Left renal pelvis (tissue), 4 donors: Measurements from ENCODE around the gene PSTPIP2. TPM values are rescaled to one million over a fixed set of nuclear protein-coding genes. Genes with fewer than 3 reads are reported as not detected.
"Not testable (repeated sequence)": the region's sequence is repeated elsewhere in the genome, so short reads cannot be mapped to it uniquely, and the experiment has no call there.

Experiments
- DNase-seq, 4 donors: peaks; one replicate each; pipeline ENCODE4 v3.0.0-alpha.2; 2013; ENCODE audit warnings: low read depth in 4 of 4, low spot score in 3 of 4
- polyA plus RNA-seq, 4 donors: library from polyadenylated mRNA; unstranded; fragments of 120-200 nt; gene quantifications; one replicate each; pipeline ENCODE4 v1.2.1, GENCODE V29; 2013; ENCODE audit not compliant: insufficient read length in 4 of 4

Gene PSTPIP2
- polyA plus RNA-seq, 4 donors = 4.7 to 11.9 (median 10.4) TPM

DNA sequence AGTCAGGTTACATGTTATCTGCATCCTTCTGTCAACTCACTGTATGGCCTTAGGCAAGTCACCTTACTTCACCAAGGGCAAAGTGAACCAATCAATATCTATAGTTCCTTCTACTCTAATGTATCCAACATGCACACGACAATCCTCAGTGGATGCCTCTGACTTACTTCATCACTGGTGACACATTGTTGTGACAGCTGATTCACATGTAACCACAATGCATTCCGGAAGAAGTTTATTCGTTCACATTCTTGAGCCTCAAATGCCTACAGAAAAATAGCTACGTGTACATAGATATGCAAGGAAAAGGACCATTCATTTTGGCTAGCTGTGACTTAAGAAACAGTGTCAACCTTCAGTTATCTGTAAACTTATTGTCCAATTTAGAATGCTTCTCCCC, 78.6 kb downstream of the PSTPIP2 start:
- DNase-seq = no peak

GRCh38 chr18:45992527-45992926, 79.5 kb downstream of the PSTPIP2 start:
- not testable (repeated sequence) for DNase-seq

GRCh38 chr18:45991788-45992187, 80.3 kb downstream of the PSTPIP2 start:
- no peak for DNase-seq

DNA sequence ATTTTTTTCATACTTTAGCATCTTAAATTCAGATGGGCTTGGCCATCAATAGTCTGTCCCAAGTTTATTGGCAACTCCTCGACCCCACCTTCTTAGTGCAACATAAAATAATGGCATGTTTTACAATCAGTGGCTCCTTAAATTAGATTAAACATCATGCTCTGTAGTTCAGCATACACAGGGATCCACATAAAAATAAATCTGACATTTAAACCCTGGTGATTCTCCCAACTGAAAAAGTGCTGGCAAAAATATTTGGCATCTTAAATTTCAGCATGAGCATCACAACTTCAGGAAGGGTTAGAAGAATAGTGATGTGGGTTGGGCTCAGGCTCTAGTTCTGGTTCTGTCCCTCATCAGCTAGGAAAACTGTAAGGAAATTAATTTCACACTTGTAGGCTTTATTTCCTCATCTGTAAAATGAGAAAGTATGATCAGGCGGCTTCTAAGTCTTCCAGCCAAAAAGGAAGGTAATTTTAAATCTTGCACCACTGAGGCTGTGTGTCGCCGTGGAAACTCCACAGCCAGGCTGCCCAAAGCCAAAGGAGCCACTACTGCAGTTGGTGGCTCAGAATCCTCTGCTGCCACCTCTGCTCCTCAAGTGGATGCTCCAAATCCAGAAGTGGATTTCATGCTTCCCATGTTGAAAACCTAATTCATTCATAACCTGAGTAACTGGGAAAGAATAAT, 87.4 kb downstream of the PSTPIP2 start:
- no peak for DNase-seq

- DNase-seq = no peak
These were observed 90.2 kb downstream of the PSTPIP2 start for GRCh38 chr18:45981821-45982220.

GRCh38 chr18:45980229-45980628, 91.8 kb downstream of the PSTPIP2 start:
- DNase-seq = no peak

DNA sequence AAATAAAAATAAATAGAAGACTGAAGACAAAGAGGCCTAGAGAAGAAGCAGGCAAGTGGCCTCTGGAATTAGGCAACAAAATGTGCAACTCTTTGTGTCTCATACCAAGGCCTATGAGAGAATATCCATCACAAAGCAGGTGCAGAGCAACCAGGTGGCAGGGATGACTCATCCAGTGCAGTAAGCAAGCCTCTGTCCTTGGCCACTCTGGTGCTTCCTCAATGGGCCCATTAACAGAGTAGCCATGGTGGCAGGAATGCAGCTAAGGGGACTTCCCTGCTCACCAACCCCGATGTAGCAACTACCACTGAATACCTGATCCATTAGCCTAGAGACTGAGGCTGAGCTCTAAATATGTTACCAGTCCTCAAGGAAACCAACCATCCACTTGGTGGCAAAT, 94.0 kb downstream of the PSTPIP2 start:
- DNase-seq = no peak

- no peak for DNase-seq
These were observed 95.1 kb downstream of the PSTPIP2 start for GRCh38 chr18:45976974-45977373.

DNA sequence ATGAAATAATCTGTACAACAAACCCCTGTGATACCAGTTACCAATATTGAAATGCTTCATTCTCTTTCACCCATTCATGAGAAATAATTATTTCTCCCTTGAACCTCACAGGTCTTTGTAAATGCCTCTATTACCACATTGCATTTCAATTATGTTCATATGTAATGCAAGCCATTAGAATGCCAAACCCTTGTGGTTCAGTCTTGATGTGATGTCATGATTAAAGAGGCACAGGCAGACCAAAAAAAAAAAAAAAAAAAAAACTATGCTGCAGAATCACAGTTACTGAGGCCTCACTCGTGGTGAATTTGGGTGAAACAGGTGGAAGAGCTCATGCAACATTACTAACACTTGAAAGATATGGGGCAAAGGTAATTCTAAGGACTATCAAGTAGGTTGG, 95.5 kb downstream of the PSTPIP2 start:
- no peak for DNase-seq

DNA sequence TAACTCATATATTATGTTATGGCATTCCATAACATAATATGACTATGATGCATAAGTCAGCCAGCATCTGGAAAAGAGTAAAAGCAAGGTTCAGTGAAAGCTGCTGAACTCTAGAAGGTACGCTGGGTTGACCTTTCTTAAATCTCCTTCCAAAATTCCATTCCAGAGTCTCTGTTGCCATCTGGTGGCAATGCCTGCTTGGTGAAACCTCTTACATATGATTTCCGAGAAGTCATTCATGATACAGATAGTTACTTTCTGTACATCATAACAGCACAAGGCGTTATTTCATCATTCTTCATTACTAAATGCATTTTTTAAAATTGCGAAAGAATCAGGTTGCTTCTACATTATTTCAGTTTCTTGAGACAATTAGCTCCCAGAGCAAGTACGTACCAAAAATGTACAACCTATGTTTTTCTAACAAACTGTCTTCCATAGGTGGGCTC, 97.9 kb downstream of the PSTPIP2 start:
- DNase-seq = peak; percentile 27 to 42 (median 29)

DNA sequence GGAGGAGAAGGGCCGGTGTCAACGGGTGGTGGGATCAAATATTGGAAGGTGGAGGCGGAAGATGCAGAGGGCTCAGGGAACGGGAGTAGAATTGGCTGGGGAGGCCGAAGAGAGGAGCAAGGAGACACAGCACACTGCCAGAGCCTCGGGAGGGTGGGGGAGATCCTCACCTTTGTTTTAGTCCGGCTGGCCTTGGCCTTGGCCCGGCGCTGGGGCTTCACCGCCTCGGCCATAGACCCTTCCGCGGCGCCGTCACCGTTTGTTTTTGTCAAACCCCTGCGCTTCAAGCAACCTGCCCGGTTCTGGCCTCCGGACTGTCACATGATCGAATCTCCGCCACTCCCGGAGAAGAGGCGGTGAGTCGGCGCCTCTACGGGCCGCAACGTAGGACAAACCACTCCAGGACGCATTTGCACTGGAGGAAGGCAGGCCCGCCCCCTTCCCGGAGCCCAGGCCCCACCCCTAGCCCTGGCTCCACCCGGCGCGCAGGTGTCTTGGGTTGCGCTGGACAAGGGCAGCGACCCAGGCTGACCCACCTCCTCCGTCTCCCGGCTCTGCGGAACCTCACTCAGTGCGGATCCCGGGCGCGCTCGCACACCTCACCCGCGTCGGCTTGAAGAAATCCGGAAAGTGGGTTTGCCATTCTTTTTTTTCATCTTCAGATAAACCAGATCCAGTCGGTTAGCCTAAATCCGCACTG, 104.9 kb downstream of the PSTPIP2 start, which contains the start of gene EPG5:
EPG5 (minus strand) TSS at position 323 of the 700 bp plus-strand sequence; CDS start at position 233, 90 bp downstream.
- peak; percentile 84 to 94 (median 88) for DNase-seq

DNA sequence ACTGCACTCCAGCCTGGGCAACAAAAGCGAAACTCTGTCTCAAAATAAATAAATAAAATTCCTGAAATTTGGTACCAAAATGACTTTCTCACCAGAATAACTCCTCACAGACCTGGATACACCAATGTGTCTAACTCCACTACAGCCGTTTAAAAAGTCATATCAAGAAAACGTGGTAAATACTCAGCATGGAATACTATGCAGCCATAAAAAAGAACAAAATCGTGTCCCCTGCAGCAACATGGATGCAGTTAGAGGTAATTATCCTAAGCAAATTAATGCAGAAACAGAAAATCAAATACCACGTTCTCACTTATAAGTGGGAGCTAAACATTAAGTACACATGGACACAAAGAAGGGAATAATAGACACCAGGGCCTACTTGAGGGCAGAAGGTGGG, 107.1 kb downstream of the PSTPIP2 start:
- DNase-seq = not testable (repeated sequence)

GRCh38 chr18:45962866-45963265, 109.2 kb downstream of the PSTPIP2 start:
- DNase-seq = no peak

GRCh38 chr18:45962461-45962860, 109.6 kb downstream of the PSTPIP2 start:
- peak in 1 of 4 donors; percentile 2 for DNase-seq

DNA sequence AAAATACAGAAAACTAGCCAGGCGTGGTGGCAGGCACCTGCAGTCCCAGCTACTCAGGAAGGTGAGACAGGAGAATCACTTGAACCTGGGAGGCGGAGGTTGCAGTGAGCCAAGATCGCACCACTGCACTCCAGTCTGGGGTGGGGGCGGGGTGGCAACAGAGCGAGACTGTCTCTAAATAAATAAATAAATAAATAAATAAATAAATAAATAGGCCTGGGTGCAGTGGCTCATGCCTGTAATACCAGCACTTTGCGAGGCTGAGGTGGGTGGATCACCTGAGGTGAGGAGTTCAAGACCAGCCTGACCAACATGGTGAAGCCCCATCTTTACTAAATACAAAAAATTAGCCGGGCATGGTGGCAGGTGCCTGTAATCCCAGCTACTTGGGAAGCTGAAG, 112.6 kb downstream of the PSTPIP2 start:
- not testable (repeated sequence) for DNase-seq

- no peak for DNase-seq
These were observed 113.3 kb downstream of the PSTPIP2 start for GRCh38 chr18:45958730-45959129.

- no peak for DNase-seq
These were observed 114.0 kb downstream of the PSTPIP2 start for GRCh38 chr18:45958027-45958426.

- no peak for DNase-seq
These were observed 115.0 kb downstream of the PSTPIP2 start for GRCh38 chr18:45957100-45957499.

DNA sequence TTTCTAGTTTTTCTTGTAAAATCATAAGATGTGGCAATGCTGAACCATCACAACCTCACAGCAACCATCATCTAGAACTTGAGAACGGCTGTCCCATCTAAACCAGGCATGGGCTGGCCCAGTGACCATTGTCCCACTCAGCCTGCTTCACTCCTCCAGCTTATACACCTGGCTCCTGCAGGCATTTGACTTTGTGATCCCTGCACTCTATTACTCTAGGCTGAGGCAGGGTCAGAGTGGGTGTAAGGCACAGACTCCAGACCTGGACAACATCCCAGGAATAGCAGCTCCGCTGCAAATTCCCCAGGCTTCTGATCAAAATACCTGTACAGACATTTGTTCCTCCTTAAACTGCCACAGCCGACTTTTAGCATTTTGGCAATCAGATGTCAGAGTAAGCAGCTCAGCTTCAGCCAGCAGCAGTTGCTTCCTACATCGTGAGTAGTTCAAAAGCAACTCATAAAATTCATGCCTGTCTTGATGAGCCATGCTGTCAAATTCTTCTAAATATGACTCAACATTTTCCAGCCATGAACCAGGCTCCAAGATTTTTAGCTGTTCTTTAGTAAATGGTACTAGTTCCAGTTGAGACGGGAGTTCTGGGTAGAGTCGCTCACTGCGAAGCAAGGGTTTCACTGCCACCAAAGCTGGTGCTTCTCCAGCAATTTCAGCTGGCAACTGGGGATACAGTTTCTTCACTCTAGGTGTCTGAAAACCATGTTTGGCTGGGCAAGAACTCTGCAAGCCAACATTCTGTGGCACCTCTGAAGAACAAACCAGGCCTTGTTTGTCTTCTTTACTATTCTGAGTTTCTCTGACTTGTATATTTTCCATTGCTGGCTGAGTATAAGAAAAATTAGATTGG, 117.8 kb downstream of the PSTPIP2 start:
- no peak for DNase-seq

- DNase-seq = no peak
These were observed 120.9 kb downstream of the PSTPIP2 start for GRCh38 chr18:45951016-45951714.
